ENCODE results near the gene MTF1. TPM values are rescaled to one million over a fixed set of nuclear protein-coding genes. Genes with fewer than 3 reads are reported as not detected.

Gene MTF1
- total and polyA plus RNA-seq, 5 experiments from 2014 or later, result 10.3 to 28.1 (median 23.1) TPM

DNA sequence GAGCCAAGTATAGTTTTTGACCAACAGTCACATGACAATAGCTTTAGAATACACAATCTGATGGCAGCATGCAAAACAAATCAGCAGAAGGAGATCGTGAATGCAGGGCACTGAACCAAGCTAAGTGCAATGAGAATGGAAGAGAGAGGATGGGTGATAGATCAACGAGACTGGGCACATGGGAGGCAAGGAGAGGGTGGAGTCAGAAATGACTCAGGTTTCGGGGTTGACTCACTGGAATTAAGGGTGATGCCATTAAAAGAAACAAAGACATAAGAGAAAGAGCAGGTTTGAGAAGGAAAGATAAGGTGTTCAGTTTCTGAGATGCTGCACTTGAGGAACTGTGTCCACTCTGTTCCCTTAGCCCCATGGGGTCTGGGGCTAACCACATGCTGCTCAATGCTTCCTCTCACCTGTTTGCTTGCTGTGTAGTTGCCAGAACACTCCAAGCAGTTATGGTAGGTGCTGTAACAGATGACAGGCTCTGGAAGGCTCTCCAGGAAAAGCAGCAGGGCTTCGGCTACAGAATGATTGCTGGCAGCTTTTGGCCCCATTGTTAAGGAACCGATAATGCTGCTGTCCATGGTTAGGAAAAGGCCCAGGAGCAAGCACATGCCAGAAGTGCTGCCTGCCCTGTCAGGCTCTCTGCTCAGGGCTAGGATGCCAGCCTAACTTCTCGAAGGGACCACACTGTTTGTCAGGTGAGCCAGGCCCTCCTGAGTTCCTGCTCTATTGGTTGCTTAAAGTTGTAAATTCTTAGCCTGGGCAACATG lies 6.1 kb upstream of the MTF1 start:
- DNase-seq (no peak), ATAC-seq (no peak)
- H3K4me3 Mint-ChIP-seq, result no peak overlapping the region
- H3K27me3 Mint-ChIP-seq, result no peaks in the 10 kb centered on the region
- H3K4me1 Mint-ChIP-seq, result peaks cover under 1 to 2% (median 1%) of the 10 kb centered on the region in 4 donors
- H3K9me3 Mint-ChIP-seq, result no peaks in the 10 kb centered on the region
- POLR2A ChIA-PET, result interaction anchor here (0.6 kb wide), 1 partner anchor 371 kb away, joined by 3 read pairs; no protein-coding TSS in a partner anchor
- peak overlapping the region in 1 of 10 donors; percentile 44 for H3K27ac Mint-ChIP-seq
- peaks cover 8 to 69% (median 15%) of the 10 kb centered on the region in 3 donors for H3K36me3 Mint-ChIP-seq

- Mint-ChIP-seq H3K9me3 (no peaks in the 10 kb centered on the region), H3K27me3 (no peaks in the 10 kb centered on the region), H3K27ac (peak overlapping the region in 3 of 10 donors; percentile 35 to 43 (median 40)), H3K36me3 (peaks cover 7 to 50% (median 8%) of the 10 kb centered on the region in 3 donors), H3K4me1 (peaks cover 6 to 20% (median 18%) of the 10 kb centered on the region in 4 donors), H3K4me3 (no peak overlapping the region)
- POLR2A ChIA-PET, result no interaction called here
- DNase-seq (no peak), ATAC-seq (no peak)
These were observed 2.9 kb upstream of the MTF1 start for GRCh38 chr1:37862330-37862729.

DNA sequence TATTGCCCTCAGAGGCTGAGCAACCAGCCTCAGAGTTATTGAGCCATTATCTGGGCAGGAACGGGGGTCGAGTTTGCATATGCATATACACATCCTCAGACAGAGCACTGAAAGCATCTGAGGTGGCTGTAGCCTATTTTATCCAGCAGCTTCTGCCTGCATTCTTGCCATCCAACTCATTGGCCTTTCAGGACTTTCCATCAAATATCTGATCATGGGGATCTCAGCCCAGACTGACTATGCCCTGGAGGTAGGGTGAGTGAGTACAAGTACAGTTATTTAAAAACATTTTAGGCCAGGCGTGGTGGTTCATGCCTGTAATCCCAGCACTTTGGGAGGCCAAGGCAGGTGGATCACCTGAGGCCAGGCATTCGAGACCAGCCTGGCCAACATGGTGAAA lies 1.8 kb upstream of the MTF1 start:
- Mint-ChIP-seq H3K4me3 (peak overlapping the region in 1 of 10 donors; percentile 10), H3K36me3 (peaks cover 4 to 50% (median 10%) of the 10 kb centered on the region in 3 donors), H3K9me3 (no peaks in the 10 kb centered on the region), H3K4me1 (peaks cover 10 to 28% (median 26%) of the 10 kb centered on the region in 4 donors), H3K27me3 (no peaks in the 10 kb centered on the region), H3K27ac (peak overlapping the region in 2 of 10 donors; percentile 39 to 96)
- ATAC-seq (no peak), DNase-seq (no peak)
- POLR2A ChIA-PET, result interaction anchor here (0.6 to 3.4 kb wide), 4 partner anchors 53 to 354 kb away, joined by 4 to 27 read pairs (median 13); partner anchors contain the start of genes C1orf122, CDCA8 and YRDC

DNA sequence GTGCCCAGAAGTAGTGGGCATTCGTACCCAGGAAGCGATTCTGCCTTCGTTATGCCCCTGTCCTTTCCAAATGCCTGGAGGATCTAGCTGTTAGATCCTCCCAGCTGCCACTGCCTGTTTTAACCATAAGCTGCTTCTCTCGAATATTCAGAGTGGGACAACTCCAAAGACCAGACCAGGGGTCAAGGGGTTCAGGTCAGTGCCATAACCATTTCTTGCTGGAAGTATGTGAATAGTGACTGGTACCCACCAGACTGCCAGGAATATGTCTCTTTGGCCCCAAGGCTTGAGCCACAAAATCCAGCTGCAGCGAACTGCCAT lies 914 bp upstream of the MTF1 start:
- no peak for ATAC-seq
- peaks cover 4 to 47% (median 9%) of the 10 kb centered on the region in 3 donors for H3K36me3 Mint-ChIP-seq
- peak overlapping the region; percentile 90 to 99 (median 97) for H3K4me3 Mint-ChIP-seq
- H3K9me3 Mint-ChIP-seq, result no peaks in the 10 kb centered on the region
- no peaks in the 10 kb centered on the region for H3K27me3 Mint-ChIP-seq
- no peak for DNase-seq
- peaks cover 10 to 32% (median 29%) of the 10 kb centered on the region in 4 donors for H3K4me1 Mint-ChIP-seq
- H3K27ac Mint-ChIP-seq, result peak overlapping the region; percentile 65 to 97 (median 96)
- POLR2A ChIA-PET, result interaction anchor here (1.3 to 3.4 kb wide), 6 partner anchors 9 to 169 kb away, joined by 4 to 27 read pairs (median 6); partner anchors contain the start of genes C1orf122, CDCA8, UTP11 and YRDC

- Mint-ChIP-seq H3K27me3 (no peaks in the 10 kb centered on the region), H3K9me3 (no peaks in the 10 kb centered on the region), H3K27ac (peak overlapping the region; percentile 68 to 97 (median 96)), H3K4me1 (peaks cover 17 to 44% (median 41%) of the 10 kb centered on the region in 4 donors), H3K36me3 (peaks cover 0 to 47% (median 5%) of the 10 kb centered on the region in 3 donors), H3K4me3 (peak overlapping the region; percentile 90 to 99 (median 97))
- DNase-seq, result peak in 1 of 10 donors; percentile 19
- POLR2A ChIA-PET, result interaction anchor here (0.6 to 3.4 kb wide), 12 partner anchors 8 to 1625 kb away, joined by 3 to 27 read pairs (median 4); partner anchors contain the start of genes C1orf122, CDCA8, SF3A3 and UTP11
- no peak for ATAC-seq
These were observed 373 bp downstream of the MTF1 start for GRCh38 chr1:37858931-37859506.

- POLR2A ChIA-PET, result no interaction called here
- DNase-seq (no peak), ATAC-seq (no peak)
- Mint-ChIP-seq H3K27ac (peak overlapping the region in 2 of 10 donors; percentile 48 to 87), H3K4me1 (peaks cover 21 to 50% (median 47%) of the 10 kb centered on the region in 4 donors), H3K9me3 (no peaks in the 10 kb centered on the region), H3K27me3 (no peaks in the 10 kb centered on the region), H3K4me3 (peak overlapping the region in 1 of 10 donors; percentile 10), H3K36me3 (peaks cover 0 to 41% (median 7%) of the 10 kb centered on the region in 3 donors)
These were observed 5.0 kb downstream of the MTF1 start for GRCh38 chr1:37854406-37854805.

DNA sequence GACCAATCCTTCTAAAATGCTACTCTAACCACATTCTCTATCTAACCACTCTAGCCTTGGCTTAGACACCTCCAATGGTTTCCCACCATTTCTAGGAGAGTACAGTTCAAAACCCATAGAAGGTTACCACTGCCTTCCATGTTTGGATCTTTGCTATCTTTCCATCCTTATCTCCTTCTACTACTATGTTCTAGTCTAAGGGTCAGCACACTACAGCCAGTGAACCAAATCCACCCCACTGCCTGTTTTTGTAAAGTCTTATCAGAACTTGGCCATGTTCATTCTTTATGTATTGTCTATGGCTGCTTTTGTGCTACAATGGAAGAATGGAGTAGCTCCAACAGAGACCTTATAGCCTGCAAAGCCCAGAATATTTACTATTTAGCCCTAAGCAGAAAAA lies 6.2 kb downstream of the MTF1 start:
- DNase-seq (no peak), ATAC-seq (no peak)
- Mint-ChIP-seq H3K4me1 (peaks cover 22 to 55% (median 45%) of the 10 kb centered on the region in 4 donors), H3K9me3 (no peaks in the 10 kb centered on the region), H3K27me3 (no peaks in the 10 kb centered on the region), H3K27ac (peak overlapping the region in 6 of 10 donors; percentile 20 to 61 (median 38)), H3K36me3 (peaks cover 0 to 45% (median 7%) of the 10 kb centered on the region in 3 donors), H3K4me3 (peak overlapping the region in 5 of 10 donors; percentile 1 to 44 (median 19))
- POLR2A ChIA-PET, result no interaction called here

DNA sequence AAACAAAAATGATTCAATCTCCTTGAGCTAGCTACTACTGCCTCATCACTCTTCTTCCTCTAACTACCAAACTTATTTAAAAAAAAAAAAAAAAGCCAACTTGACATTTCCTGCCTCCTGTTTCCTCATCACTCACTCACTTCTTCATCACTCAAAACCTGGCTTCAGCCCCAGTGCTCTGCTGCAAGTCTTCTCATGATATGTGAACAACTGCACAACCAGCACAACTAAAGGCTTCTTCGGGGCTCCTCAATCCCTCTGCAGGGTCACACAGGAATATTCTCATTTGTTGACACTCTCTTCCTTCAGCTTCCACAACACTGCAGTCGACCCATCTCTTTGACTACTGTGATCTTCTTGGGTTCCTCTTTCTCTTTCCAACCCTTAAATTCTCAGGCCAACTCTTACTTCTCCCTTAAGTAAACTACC lies 7.6 kb downstream of the MTF1 start:
- H3K36me3 Mint-ChIP-seq, result peaks cover 0 to 37% (median 4%) of the 10 kb centered on the region in 3 donors
- no peaks in the 10 kb centered on the region for H3K27me3 Mint-ChIP-seq
- H3K27ac Mint-ChIP-seq, result no peak overlapping the region
- ATAC-seq (peak; percentile 22 to 39), DNase-seq (peak in 1 of 10 donors; percentile 4)
- H3K4me1 Mint-ChIP-seq, result peaks cover 21 to 53% (median 43%) of the 10 kb centered on the region in 4 donors
- H3K9me3 Mint-ChIP-seq, result no peaks in the 10 kb centered on the region
- POLR2A ChIA-PET, result interaction anchor here (0.7 kb wide), 1 partner anchor 159 kb away, joined by 4 read pairs; no protein-coding TSS in a partner anchor
- H3K4me3 Mint-ChIP-seq, result no peak overlapping the region

DNA sequence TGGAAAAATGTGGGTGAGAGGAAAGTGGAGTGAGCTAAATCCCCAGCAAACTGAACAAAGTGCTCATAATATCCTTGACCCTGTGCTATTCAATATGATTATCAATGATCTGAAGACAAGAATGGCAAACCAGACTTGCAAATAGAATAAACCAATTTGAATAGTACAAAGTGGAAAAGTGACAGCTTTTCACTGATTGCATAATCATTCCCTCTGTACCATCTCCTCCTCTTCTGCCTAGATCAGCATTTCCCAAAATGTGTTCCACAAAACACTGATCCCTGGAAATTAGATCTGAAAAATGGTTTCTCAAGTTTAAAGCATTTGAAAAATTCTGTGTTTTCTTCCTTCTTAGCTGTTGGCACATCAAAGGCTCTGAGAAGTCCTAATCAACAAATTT lies 8.1 kb downstream of the MTF1 start:
- Mint-ChIP-seq H3K36me3 (peaks cover 0 to 32% (median 4%) of the 10 kb centered on the region in 3 donors), H3K27me3 (no peaks in the 10 kb centered on the region), H3K4me3 (no peak overlapping the region), H3K4me1 (peaks cover 22 to 54% (median 47%) of the 10 kb centered on the region in 4 donors), H3K9me3 (no peaks in the 10 kb centered on the region), H3K27ac (no peak overlapping the region)
- POLR2A ChIA-PET, result interaction anchor here (0.8 kb wide), 1 partner anchor 9 kb away, joined by 4 read pairs; the partner anchor contains the start of gene MTF1
- ATAC-seq (no peak), DNase-seq (no peak)

DNA sequence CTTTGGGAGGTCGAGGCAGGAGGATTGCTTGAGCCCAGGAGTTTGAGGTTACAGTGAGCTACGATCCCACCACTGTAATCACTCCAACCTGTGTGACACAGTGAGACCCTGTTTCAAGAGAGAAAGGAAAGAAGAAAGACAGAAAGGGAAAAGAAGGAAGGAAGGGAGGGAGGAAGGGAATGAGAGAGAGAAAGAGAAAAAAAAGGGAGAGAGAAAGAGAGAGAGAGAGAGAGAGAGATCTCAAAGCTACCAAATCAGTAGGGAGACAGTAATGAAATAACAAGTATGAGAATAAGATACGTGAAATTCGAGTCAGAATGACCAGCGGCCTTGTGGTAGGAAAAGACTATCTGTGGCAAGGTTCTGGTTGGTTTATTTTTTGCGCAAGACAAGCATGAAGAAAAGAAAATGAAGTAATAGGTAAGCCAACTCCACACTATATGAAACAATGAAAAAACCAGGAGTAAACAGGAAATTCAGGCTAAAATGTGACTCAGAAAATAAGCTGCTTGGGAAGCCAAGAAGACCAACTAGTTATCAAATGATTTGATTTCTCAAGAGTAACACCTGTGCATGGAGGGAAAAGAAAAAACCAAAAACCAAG lies 8.9 kb downstream of the MTF1 start:
- Mint-ChIP-seq H3K27me3 (no peaks in the 10 kb centered on the region), H3K4me1 (peaks cover 22 to 59% (median 50%) of the 10 kb centered on the region in 4 donors), H3K9me3 (no peaks in the 10 kb centered on the region), H3K36me3 (peaks cover 0 to 36% (median 4%) of the 10 kb centered on the region in 3 donors), H3K4me3 (no peak overlapping the region), H3K27ac (no peak overlapping the region)
- ATAC-seq, result no peak
- POLR2A ChIA-PET, result interaction anchor here (0.7 to 0.8 kb wide), 2 partner anchors 9 to 388 kb away, joined by 3 to 4 read pairs; partner anchors contain the start of gene MTF1
- no peak for DNase-seq

DNA sequence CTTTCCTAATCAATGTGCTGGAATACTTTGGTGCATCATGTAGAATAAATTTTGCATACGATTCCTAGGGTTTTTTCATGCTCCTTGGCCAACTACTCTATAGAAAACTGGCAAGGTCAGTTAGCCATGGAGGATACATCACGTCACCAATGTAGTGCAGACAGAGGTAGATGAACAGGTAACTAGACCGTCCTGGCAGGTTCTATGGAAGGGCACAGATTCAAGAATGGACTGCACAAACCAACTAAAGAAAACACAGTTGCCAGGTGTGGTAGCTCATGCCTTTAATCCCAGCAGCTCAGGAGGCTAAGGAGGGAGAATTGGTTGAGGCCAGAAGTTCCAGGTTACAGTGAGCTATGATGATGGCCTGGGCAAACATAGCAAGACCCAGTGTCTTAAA lies 9.9 kb downstream of the MTF1 start:
- no peak overlapping the region for H3K4me3 Mint-ChIP-seq

More for the DNA sequence above, 9.9 kb downstream of the MTF1 start:
- ATAC-seq (no peak), DNase-seq (no peak)
- no peaks in the 10 kb centered on the region for H3K9me3 Mint-ChIP-seq
- H3K4me1 Mint-ChIP-seq, result peaks cover 24 to 57% (median 50%) of the 10 kb centered on the region in 4 donors
- peaks cover 0 to 36% (median 4%) of the 10 kb centered on the region in 3 donors for H3K36me3 Mint-ChIP-seq
- H3K27ac Mint-ChIP-seq, result peak overlapping the region in 1 of 10 donors; percentile 20
- POLR2A ChIA-PET, result no interaction called here
- no peaks in the 10 kb centered on the region for H3K27me3 Mint-ChIP-seq

All from naive thymus-derived CD8-positive, alpha-beta T cell (primary cell).